Adrenal gland (tissue), 5 donors: ENCODE measurements around the gene MICU1.

Source experiments
- CTCF ChIP-seq, 6 experiments: fragments of 450-650 bp in 4 of 6; fragments of 200-600 bp in 2 of 6; sonication (generic) in 1 of 6; IDR thresholded peaks; 1 replicate in 5 of 6; 2 replicates in 1 of 6; pipeline versions ENCODE4 v1.5.1 to v1.8.0; 2016 to 2021; ENCODE audit warnings: antibody characterized with exemption in 6 of 6, mild to moderate bottlenecking in 2 of 6, moderate library complexity in 1 of 6
- POLR2A ChIP-seq, 2 donors: fragments of 450-650 bp; IDR thresholded peaks; one replicate each; pipeline ENCODE4 v1.6.1; 2017; ENCODE audit warnings: antibody characterized with exemption in 2 of 2, mild to moderate bottlenecking in 2 of 2, moderate library complexity in 1 of 2
- donor health status: DM: no; HTN: no; CAD: no.

- TF ChIP-seq CTCF (IDR thresholded peaks at IDR 0.05) (no peak), POLR2A (IDR thresholded peaks at IDR 0.05) (no peak)
Measured at GRCh38 chr10:72550239-72550638, 75.6 kb downstream of the MICU1 start.
